SU-DHL-6 (cell line): ENCODE measurements around the gene PER3.

Experiments used
- H2AFZ ChIP-seq: fragments of 200-600 bp; sonication (generic); 2 replicates; pipeline ENCODE4 v1.6.1; 2014; ENCODE audit warnings: low read depth, mild to moderate bottlenecking, moderate library complexity, mixed read lengths, antibody characterized with exemption, low read length; ENCODE audit not compliant: severe bottlenecking
- H3F3A ChIP-seq: fragments of 200-600 bp; shearing (Covaris generic); 2 replicates; pipeline ENCODE4 v1.6.0; 2016; ENCODE audit warnings: antibody characterized with exemption, mild to moderate bottlenecking; ENCODE audit not compliant: insufficient read depth
- H3K27ac ChIP-seq: fragments of 200-600 bp; sonication (generic); 2 replicates; pipeline ENCODE4 v1.5.1; 2016; ENCODE audit warnings: low read depth, mild to moderate bottlenecking, low read length, moderate library complexity, mixed read lengths
- H3K27me3 ChIP-seq: fragments of 200-600 bp; sonication (generic), shearing (Covaris generic); 2 replicates; pipeline ENCODE4 v1.6.0; 2014; ENCODE audit warnings: mild to moderate bottlenecking, low read length
- H3K36me3 ChIP-seq: fragments of 200-600 bp; sonication (generic); 2 replicates; pipeline ENCODE4 v1.6.1; 2014; ENCODE audit warnings: mild to moderate bottlenecking, low read length, mixed read lengths
- H3K4me2 ChIP-seq: fragments of 300-600, 200-600 bp; shearing (Covaris generic), sonication (generic); 2 replicates; pipeline ENCODE4 v1.6.0; 2014; ENCODE audit warnings: low read length, low read depth, mild to moderate bottlenecking; ENCODE audit not compliant: poor library complexity, severe bottlenecking
- H3K4me3 ChIP-seq: fragments of 200-600 bp; sonication (generic); 2 replicates; pipeline ENCODE4 v1.5.1; 2014; ENCODE audit warnings: antibody characterized with exemption, low read length, mild to moderate bottlenecking, mixed read lengths; ENCODE audit not compliant: insufficient read depth, poor library complexity, severe bottlenecking
- H3K79me2 ChIP-seq: fragments of 200-600 bp; sonication (generic); 2 replicates; pipeline ENCODE4 v1.6.1; 2014; ENCODE audit warnings: mild to moderate bottlenecking, low read length, moderate library complexity; ENCODE audit not compliant: insufficient read depth
- H3K9ac ChIP-seq: fragments of 200-600 bp; sonication (generic); 2 replicates; pipeline ENCODE4 v1.7.0; 2014; ENCODE audit warnings: mild to moderate bottlenecking, low read length
- H3K9me2 ChIP-seq: fragments of 200-600 bp; sonication (generic); replicated peaks from 2 replicates; pipeline ENCODE4 v1.6.1; 2014; ENCODE audit warnings: low read length; ENCODE audit not compliant: insufficient read depth
- H3K9me3 ChIP-seq: fragments of 200-600 bp; sonication (generic); 2 replicates; pipeline ENCODE4 v1.6.1; 2014; ENCODE audit warnings: low read length, mixed read lengths; ENCODE audit not compliant: insufficient read depth
- H4K20me1 ChIP-seq: fragments of 200-600 bp; sonication (generic); 2 replicates; pipeline ENCODE4 v1.6.1; 2014; ENCODE audit warnings: low read depth, mild to moderate bottlenecking, antibody characterized with exemption, low read length, moderate library complexity, mixed read lengths
- EZH2phosphoT487 ChIP-seq: fragments of 200-600 bp; sonication (generic), shearing (Covaris generic); conservative IDR thresholded peaks from 2 replicates; pipeline ENCODE4 v1.6.1; 2018; ENCODE audit warnings: mild to moderate bottlenecking, antibody characterized with exemption, low read length, moderate library complexity, mixed read lengths
- TF ChIP-seq, protein P1 (sequence below): fragments of 200-600 bp; sonication (generic); IDR thresholded peaks from one replicate; pipeline ENCODE4 v1.5.1; 2017; ENCODE audit warnings: antibody characterized with exemption, mild to moderate bottlenecking, low read length, moderate library complexity; ENCODE audit not compliant: insufficient read depth, poor library complexity, severe bottlenecking

PER3 gene

DNA sequence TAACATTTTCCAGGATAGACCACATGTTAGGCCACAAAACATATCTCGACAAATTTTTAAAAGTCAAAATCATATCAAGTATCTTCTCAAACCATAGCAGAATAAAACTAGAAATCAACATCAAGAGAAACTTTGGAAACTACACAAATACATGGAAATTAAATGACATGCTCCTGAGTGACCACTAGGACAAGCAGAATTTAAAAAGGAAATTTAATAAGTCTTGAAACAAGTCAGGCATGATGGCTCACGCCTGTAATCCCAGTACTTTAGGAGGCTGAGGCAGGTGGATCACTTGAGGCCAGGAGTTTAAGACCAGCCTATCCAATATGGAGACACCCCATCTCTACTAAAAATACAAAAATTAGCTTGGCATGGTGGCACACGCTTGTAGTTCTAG, 95.1 kb downstream of the PER3 start:
- H3K36me3 ChIP-seq: no peaks in the 10 kb centered on the region
- H3K9me3 ChIP-seq: no peaks in the 10 kb centered on the region
- H3K4me3 ChIP-seq: no peak overlapping the region
- no peak overlapping the region for H3K4me2 ChIP-seq
- H3K9ac ChIP-seq: no peak overlapping the region
- H3K27me3 ChIP-seq: no peaks in the 10 kb centered on the region
- H2AFZ ChIP-seq: no peak overlapping the region
- H4K20me1 ChIP-seq: no peaks in the 10 kb centered on the region
- H3F3A ChIP-seq: no peaks in the 10 kb centered on the region
- no peaks in the 10 kb centered on the region for H3K9me2 ChIP-seq
- no peak overlapping the region for H3K27ac ChIP-seq
- H3K79me2 ChIP-seq: no peaks in the 10 kb centered on the region
- TF ChIP-seq, protein P1, sequence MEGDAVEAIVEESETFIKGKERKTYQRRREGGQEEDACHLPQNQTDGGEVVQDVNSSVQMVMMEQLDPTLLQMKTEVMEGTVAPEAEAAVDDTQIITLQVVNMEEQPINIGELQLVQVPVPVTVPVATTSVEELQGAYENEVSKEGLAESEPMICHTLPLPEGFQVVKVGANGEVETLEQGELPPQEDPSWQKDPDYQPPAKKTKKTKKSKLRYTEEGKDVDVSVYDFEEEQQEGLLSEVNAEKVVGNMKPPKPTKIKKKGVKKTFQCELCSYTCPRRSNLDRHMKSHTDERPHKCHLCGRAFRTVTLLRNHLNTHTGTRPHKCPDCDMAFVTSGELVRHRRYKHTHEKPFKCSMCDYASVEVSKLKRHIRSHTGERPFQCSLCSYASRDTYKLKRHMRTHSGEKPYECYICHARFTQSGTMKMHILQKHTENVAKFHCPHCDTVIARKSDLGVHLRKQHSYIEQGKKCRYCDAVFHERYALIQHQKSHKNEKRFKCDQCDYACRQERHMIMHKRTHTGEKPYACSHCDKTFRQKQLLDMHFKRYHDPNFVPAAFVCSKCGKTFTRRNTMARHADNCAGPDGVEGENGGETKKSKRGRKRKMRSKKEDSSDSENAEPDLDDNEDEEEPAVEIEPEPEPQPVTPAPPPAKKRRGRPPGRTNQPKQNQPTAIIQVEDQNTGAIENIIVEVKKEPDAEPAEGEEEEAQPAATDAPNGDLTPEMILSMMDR: no peak
- TF ChIP-seq EZH2phosphoT487: no peak

DNA sequence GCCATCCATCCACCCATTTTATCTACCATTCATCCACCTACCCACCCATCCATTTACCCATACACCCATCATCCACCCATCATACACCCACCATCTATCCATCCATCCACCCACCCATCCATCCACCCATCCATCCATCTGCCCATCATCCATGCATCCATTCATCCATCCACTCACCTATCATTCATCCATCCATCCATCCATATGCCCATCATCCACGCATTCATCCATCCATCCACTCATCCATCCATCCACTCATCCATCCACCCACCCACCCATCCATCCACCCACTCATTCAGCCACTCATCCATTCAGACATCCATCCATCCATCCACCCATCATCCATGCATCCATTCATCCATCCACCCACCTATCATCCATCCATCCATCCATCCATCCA, 100.7 kb downstream of the PER3 start:
- H3K9me3 ChIP-seq: no peaks in the 10 kb centered on the region
- no peaks in the 10 kb centered on the region for H3F3A ChIP-seq
- TF ChIP-seq, protein P1: no peak
- no peak for TF ChIP-seq EZH2phosphoT487
- no peaks in the 10 kb centered on the region for H3K79me2 ChIP-seq
- H3K4me3 ChIP-seq: no peak overlapping the region
- no peak overlapping the region for H3K27ac ChIP-seq
- no peaks in the 10 kb centered on the region for H4K20me1 ChIP-seq
- H3K9me2 ChIP-seq: no peaks in the 10 kb centered on the region
- H2AFZ ChIP-seq: no peak overlapping the region
- H3K4me2 ChIP-seq: no peak overlapping the region
- H3K27me3 ChIP-seq: no peaks in the 10 kb centered on the region
- H3K36me3 ChIP-seq: no peaks in the 10 kb centered on the region
- H3K9ac ChIP-seq: no peak overlapping the region

DNA sequence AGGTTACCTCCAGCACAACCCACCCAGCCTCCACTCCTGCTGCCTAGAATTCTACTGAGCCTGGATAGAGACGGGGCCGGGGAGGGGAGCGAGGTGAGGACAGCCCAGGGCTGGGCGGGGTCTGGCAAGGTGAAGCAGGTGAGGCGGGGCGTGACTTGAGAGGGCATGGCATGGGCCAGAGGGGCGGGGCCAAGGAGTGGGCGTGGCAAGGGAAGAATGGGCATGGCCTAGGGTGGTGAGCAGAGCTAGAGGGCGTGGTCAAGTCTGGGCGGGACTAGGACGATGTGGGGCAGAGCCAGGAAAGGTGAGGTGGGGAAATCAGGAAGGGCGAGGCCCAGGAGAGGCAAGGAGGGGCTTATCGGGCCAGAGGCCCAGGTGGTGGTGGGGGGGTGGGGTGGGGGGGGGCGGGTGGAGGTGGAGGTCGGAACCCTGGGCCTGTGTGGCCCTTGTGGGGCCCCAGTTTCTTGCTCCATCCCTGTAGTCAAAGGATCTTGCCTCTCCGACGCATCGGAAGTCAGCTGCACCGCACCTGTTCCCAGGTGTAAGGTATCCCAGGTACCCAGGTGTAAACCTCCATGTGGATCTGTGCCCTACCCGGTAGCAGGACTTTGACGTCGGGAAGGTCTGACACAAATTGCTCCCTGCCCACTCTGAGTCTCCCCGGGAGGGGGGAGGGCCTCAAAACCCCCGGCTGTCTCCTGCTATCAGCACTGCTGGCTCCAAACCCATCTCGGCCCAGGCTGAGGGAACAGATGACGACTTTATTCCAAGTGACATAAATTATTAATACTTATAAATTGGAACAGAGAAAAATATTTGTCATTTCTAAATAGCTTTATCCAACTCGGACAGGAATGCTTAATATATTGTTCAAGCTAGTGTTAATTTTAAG, 101.7 kb downstream of the PER3 start:
- no peaks in the 10 kb centered on the region for H3K79me2 ChIP-seq
- no peaks in the 10 kb centered on the region for H3K36me3 ChIP-seq
- no peak overlapping the region for H3K27ac ChIP-seq
- no peaks in the 10 kb centered on the region for H3K9me2 ChIP-seq
- H3K4me3 ChIP-seq: no peak overlapping the region
- no peaks in the 10 kb centered on the region for H3F3A ChIP-seq
- H2AFZ ChIP-seq: no peak overlapping the region
- H3K27me3 ChIP-seq: no peaks in the 10 kb centered on the region
- no peaks in the 10 kb centered on the region for H3K9me3 ChIP-seq
- no peaks in the 10 kb centered on the region for H4K20me1 ChIP-seq
- H3K4me2 ChIP-seq: no peak overlapping the region
- no peak overlapping the region for H3K9ac ChIP-seq
- TF ChIP-seq, protein P1: no peak
- TF ChIP-seq EZH2phosphoT487: no peak
